Tibial artery (tissue), 4 donors: ENCODE measurements around the gene MST1.
A peak's percentile ranks its signal among the peaks of the same experiment; 100 is the strongest.

Source experiments
- DNase-seq, 2 donors: peaks; one replicate each; pipeline ENCODE4 v3.0.0-alpha.2; 2019
- H3K27ac ChIP-seq, 2 donors: fragments of 200-600 bp; sonication (generic) in 1 of 2; 1 replicate in 1 of 2; 2 replicates in 1 of 2; pipeline ENCODE4 v1.5.1; 2018 to 2019; ENCODE audit warnings: mild to moderate bottlenecking in 1 of 2
- H3K27me3 ChIP-seq, 2 donors: fragments of 200-600 bp; sonication (generic) in 1 of 2; one replicate each; pipeline versions ENCODE4 v1.5.1 to v1.6.0; 2016 to 2019
- H3K36me3 ChIP-seq, 3 donors: fragments of 200-600 bp; sonication (generic) in 2 of 3; one replicate each; pipeline ENCODE4 v1.5.1; 2016 to 2019; ENCODE audit warnings: mild to moderate bottlenecking in 2 of 3
- H3K4me1 ChIP-seq, 4 donors: fragments of 200-600 bp; sonication (generic) in 2 of 4; 1 replicate in 3 of 4; 2 replicates in 1 of 4; pipeline ENCODE4 v1.5.1; 2016 to 2019
- H3K4me3 ChIP-seq, 2 donors: fragments of 200-600 bp; sonication (generic) in 1 of 2; 1 replicate in 1 of 2; 2 replicates in 1 of 2; pipeline ENCODE4 v1.5.1; 2018 to 2019; ENCODE audit warnings: mild to moderate bottlenecking in 2 of 2
- H3K9me3 ChIP-seq, 3 donors: fragments of 200-600 bp; sonication (generic) in 1 of 3; one replicate each; pipeline ENCODE4 v1.5.1; 2016 to 2019
- intact Hi-C: fragments of 100-400 bp; cut with DNase I; formaldehyde crosslinking; loops from one replicate; pipeline ENCODE4 v1.15.0; 2023; ENCODE audit warnings: low total_unique reads
- TF ChIP-seq, protein P1 (sequence below), 2 experiments: fragments of 200-600 bp in 1 of 2; fragments of 450-650 bp in 1 of 2; IDR thresholded peaks; one replicate each; pipeline ENCODE4 v1.5.1; 2017 to 2019; ENCODE audit warnings: antibody characterized with exemption in 2 of 2, mild to moderate bottlenecking in 1 of 2, moderate library complexity in 1 of 2

MST1 gene

DNA sequence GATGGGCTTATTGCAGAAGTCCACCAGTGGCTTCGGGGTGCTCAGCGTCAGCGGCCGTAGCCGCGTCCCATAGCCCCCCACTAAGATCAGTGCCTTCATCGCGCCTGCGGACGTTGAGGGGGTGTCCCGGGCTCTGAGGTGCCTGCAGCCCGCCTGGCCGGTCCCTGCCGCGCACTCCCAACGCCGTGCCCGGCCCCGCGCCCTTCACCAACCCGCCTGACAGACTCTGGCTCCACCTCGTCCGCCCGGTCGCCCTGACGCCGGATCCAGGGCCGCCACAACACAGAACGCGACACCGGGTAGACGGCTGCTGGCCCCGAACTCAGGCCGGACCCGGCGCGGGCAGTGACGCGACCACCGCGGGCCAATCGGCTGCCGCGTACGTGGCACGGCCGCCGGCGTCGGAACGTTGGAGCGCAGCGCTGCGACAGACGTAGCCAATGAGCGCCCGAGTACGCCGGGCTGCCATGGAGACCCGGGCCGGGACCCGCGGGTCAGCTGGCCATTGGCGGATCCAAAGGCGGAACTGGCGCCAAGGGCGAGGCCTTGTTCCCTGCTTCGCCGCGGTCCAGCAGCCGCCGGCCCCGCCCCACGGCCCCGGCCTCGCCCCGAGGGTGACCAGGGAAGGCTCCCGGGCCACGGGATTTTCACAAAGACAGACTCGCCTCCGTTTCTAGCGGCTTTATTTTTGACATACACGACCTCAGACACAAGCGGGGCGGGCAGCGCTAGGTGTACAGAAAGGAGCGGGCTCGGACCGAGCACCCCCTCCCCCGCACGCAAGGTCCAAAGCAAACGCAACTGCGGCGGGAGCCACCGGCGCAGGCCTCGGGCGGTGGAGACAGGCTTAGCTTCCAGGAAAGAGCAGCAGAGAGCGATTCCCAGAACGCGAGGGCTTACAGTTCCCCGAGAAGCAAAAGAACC, 34.6 kb upstream of the MST1 start, which contains the start of gene GMPPB:
TSS of gene GMPPB (minus strand) at position 324 of the 924 bp plus-strand sequence. CDS start at position 99, 225 bp downstream.
- intact Hi-C loops: loop anchor here (10.0 kb wide), 1 partner anchor 61 kb away; the partner anchor contains the start of gene IP6K1
- DNase-seq: peak; percentile 96 to 99
- Histone ChIP-seq H3K27me3 (no peaks in the 10 kb centered on the region), H3K4me3 (peak within 1 kb of the TSS; percentile 91 to 97), H3K36me3 (peaks cover 19 to 61% (median 50%) of the 10 kb centered on the region in 3 donors), H3K27ac (peak within 1 kb of the TSS; percentile 91 to 95), H3K9me3 (no peaks in the 10 kb centered on the region), H3K4me1 (peaks cover 0 to 37% (median 32%) of the 10 kb centered on the region in 4 donors)
- TF ChIP-seq, protein P1, sequence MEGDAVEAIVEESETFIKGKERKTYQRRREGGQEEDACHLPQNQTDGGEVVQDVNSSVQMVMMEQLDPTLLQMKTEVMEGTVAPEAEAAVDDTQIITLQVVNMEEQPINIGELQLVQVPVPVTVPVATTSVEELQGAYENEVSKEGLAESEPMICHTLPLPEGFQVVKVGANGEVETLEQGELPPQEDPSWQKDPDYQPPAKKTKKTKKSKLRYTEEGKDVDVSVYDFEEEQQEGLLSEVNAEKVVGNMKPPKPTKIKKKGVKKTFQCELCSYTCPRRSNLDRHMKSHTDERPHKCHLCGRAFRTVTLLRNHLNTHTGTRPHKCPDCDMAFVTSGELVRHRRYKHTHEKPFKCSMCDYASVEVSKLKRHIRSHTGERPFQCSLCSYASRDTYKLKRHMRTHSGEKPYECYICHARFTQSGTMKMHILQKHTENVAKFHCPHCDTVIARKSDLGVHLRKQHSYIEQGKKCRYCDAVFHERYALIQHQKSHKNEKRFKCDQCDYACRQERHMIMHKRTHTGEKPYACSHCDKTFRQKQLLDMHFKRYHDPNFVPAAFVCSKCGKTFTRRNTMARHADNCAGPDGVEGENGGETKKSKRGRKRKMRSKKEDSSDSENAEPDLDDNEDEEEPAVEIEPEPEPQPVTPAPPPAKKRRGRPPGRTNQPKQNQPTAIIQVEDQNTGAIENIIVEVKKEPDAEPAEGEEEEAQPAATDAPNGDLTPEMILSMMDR (IDR thresholded peaks at IDR 0.05): no peak

DNA sequence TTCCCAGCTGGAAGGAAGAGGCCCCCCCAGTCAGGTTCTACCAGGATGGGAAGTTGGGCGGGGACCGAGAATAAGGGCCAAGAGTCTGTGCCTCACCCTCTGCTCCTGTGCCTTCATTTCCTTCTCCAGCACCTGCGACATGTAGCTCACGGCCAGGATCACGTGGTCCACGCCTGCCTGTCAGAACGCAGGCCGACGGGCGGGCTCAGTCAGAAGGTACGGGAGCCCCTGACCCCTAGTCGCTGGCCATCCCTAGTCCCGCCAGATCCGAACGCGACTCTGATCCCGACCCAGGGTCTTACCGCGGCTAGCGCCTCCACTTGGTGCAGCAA, 34.0 kb upstream of the MST1 start:
- peak overlapping the region; percentile 91 to 95 for H3K27ac ChIP-seq
- no peaks in the 10 kb centered on the region for H3K9me3 ChIP-seq
- TF ChIP-seq, protein P1 (IDR thresholded peaks at IDR 0.05): no peak
- H3K36me3 ChIP-seq: peaks cover 19 to 56% (median 47%) of the 10 kb centered on the region in 3 donors
- H3K27me3 ChIP-seq: no peaks in the 10 kb centered on the region
- peak overlapping the region; percentile 91 to 97 for H3K4me3 ChIP-seq
- DNase-seq: peak; percentile 55 to 78
- peaks cover 0 to 43% (median 37%) of the 10 kb centered on the region in 4 donors for H3K4me1 ChIP-seq
- intact Hi-C loops: loop anchor here (10.0 kb wide), 1 partner anchor 62 kb away; the partner anchor contains the start of gene IP6K1

DNA sequence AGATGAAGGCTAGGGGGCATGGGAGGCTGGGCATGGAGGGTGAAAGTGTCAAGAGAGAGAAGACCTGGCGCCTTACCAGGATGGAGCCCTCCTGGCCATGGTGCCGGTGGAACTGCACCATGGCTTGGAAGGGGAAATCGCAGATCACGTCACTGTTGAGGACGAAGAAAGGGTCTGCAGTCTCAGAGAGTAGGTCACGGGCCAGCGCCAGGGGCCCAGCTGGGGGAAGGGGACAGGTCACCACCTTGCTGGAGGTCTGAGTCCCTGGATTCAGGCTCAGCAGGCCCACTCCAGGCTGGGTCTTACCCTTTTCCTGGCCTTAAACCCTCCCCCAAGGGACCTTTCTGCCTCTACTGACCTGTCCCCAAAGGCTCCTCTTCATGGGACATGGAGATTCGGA, 33.6 kb upstream of the MST1 start:
- intact Hi-C loops: loop anchor here (10.0 kb wide), 1 partner anchor 62 kb away; the partner anchor contains the start of gene IP6K1
- Histone ChIP-seq H3K36me3 (peaks cover 18 to 52% (median 43%) of the 10 kb centered on the region in 3 donors), H3K27me3 (no peaks in the 10 kb centered on the region), H3K27ac (peak overlapping the region; percentile 91 to 95), H3K4me3 (peak overlapping the region; percentile 91 to 97), H3K9me3 (no peaks in the 10 kb centered on the region), H3K4me1 (peaks cover 0 to 45% (median 37%) of the 10 kb centered on the region in 4 donors)
- peak in 1 of 2 donors; percentile 65 for DNase-seq
- TF ChIP-seq, protein P1 (IDR thresholded peaks at IDR 0.05): no peak

DNA sequence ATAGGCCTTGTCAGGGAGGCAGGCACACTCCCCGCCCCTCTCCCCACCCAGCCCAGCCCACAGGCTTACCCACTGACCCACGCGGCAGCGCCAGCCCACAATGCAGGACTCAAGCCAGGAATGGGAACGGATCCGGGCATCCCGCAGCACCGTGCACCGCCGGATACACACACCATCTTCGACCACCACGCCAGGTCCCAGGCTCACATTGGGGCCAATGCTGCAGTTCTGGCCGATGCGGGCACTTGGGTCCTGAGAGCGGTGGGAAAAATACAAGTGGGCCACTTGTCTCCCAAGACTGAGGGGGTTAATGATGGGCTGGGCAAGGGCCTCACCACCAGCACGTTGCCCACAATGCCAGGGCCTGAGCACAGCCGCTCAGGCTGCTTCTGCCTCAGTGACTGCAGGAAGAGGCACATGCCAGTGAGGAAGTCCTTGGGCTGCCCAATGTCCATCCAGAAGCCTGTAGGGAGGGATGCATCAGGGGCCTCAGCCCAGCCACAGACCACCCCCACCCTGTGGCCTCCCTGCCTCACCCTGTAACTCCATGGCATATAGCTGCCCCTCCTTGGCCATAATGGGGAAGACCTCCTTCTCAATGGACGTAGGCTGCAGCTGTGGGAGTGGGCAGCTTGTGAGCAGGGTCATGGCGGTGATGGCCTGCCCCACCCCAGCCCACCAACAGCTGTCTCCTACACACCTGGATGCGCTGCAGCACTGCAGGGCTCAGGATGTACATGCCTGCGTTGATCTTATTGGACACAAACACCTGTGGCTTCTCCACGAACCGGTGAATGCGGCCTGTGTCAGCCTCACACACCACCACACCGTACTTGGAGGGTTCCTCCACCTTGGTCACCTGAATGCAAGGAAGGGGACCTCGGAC, 32.9 kb upstream of the MST1 start:
- TF ChIP-seq, protein P1 (IDR thresholded peaks at IDR 0.05): no peak
- H3K27ac ChIP-seq: peak overlapping the region; percentile 91 to 95
- peaks cover 0 to 45% (median 37%) of the 10 kb centered on the region in 4 donors for H3K4me1 ChIP-seq
- peak overlapping the region in 1 of 2 donors; percentile 97 for H3K4me3 ChIP-seq
- H3K36me3 ChIP-seq: peaks cover 10 to 45% (median 36%) of the 10 kb centered on the region in 3 donors
- intact Hi-C loops: loop anchor here (10.0 kb wide), 1 partner anchor 63 kb away; the partner anchor contains the start of gene IP6K1
- DNase-seq: peak in 1 of 2 donors; percentile 64
- no peaks in the 10 kb centered on the region for H3K9me3 ChIP-seq
- no peaks in the 10 kb centered on the region for H3K27me3 ChIP-seq

DNA sequence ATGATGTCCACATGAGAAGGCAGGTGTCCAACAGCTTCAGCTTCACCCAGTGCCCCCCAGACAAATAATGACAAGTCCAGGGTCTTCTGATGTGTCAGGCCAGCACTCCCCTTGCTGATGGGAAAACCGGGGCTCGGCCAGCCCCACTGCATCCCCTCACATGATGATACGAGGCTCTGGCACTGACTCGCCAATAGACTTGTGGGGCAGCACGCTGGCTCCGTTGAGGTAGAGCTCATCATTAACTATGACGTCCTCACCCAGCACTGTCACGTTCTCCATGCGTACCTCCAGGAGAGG, 32.3 kb upstream of the MST1 start:
- intact Hi-C loops: loop anchor here (10.0 kb wide), 1 partner anchor 63 kb away; the partner anchor contains the start of gene IP6K1
- Histone ChIP-seq H3K27ac (no peak overlapping the region), H3K4me3 (no peak overlapping the region), H3K9me3 (no peaks in the 10 kb centered on the region), H3K27me3 (no peaks in the 10 kb centered on the region), H3K4me1 (peaks cover 0 to 45% (median 37%) of the 10 kb centered on the region in 4 donors), H3K36me3 (peaks cover 4 to 44% (median 31%) of the 10 kb centered on the region in 3 donors)
- TF ChIP-seq, protein P1 (IDR thresholded peaks at IDR 0.05): no peak
- no peak for DNase-seq
